Measurements from ENCODE around the gene LRSAM1. TPM values are rescaled to one million over a fixed set of nuclear protein-coding genes. Genes with fewer than 3 reads are reported as not detected.

The LRSAM1 gene
- polyA plus RNA-seq, 1 donor (not counting 4 experiments of a cell fraction or from before 2014, with no cell fraction given), result 5.2 TPM

GRCh38 chr9:127518091-127518856, 67.0 kb downstream of the LRSAM1 start:
- FAIRE-seq, result no peak
- H3K27ac ChIP-seq (ENCODE audit: control insufficient read depth, insufficient read depth, low read length), result peak overlapping the region; percentile 17

GRCh38 chr9:127519301-127520166, 68.2 kb downstream of the LRSAM1 start:
- Histone ChIP-seq H3K4me2 (ENCODE audit: control insufficient read depth, extremely low read depth, insufficient read depth, low read depth, low read length) (peak overlapping the region; percentile 12), H3K4me1 (ENCODE audit: control insufficient read depth, extremely low read depth, insufficient read depth, low read length) (peaks cover 50% of the 10 kb centered on the region), H2AFZ (ENCODE audit: control insufficient read depth, low read length) (no peak overlapping the region), H3K4me3 (ENCODE audit: control insufficient read depth in 2 of 3, extremely low read depth in 1 of 3, insufficient read depth in 2 of 3, low read depth in 1 of 3, low read length in 3 of 3) (no peak overlapping the region), H3K9me3 (ENCODE audit: control insufficient read depth, low read depth, low read length) (peaks cover 3% of the 10 kb centered on the region), H3K9me1 (ENCODE audit: control insufficient read depth, extremely low read depth, insufficient read depth, low read length) (no peaks in the 10 kb centered on the region), H3K9ac (ENCODE audit: control insufficient read depth, extremely low read depth, insufficient read depth, low read length) (peak overlapping the region; percentile 25), H4K20me1 (ENCODE audit: control insufficient read depth, extremely low read depth, insufficient read depth, low read length) (peaks cover 10% of the 10 kb centered on the region), H3K27ac (ENCODE audit: control insufficient read depth, insufficient read depth, low read length) (peak overlapping the region; percentile 48), H3K36me3 (ENCODE audit: control insufficient read depth in 2 of 2, extremely low read depth in 1 of 2, insufficient read depth in 2 of 2, low read length in 2 of 2) (peaks cover 38 to 55% of the 10 kb centered on the region in 2 experiments), H3K27me3 (ENCODE audit: control insufficient read depth, extremely low read depth, insufficient read depth, low read length) (no peaks in the 10 kb centered on the region), H3K79me2 (ENCODE audit: control insufficient read depth, insufficient read depth, low read length) (peaks cover 46% of the 10 kb centered on the region)
- dilution Hi-C loops (cut with MboI; ENCODE audit: extremely low pct_ligation_motif_present, low sequenced_read_pairs), result no loop called here
- TF ChIP-seq EZH2 (IDR thresholded peaks at IDR 0.05; ENCODE audit: low read length) (no peak), CTCF (optimal IDR thresholded peaks at IDR 0.05 in 1 of 3, IDR thresholded peaks at IDR 0.05 in 1 of 3, conservative IDR thresholded peaks at IDR 0.05 in 1 of 3; ENCODE audit: extremely low read depth in 1 of 3, insufficient read depth in 2 of 3, low read length in 3 of 3) (no peak)
- FAIRE-seq, result peak; percentile 85
- no peak for DNase-seq (ENCODE audit: low read depth, low spot score)

More at GRCh38 chr9:127518091-127518856, 67.0 kb downstream of the LRSAM1 start:
- H3K9me1 ChIP-seq (ENCODE audit: control insufficient read depth, extremely low read depth, insufficient read depth, low read length), result no peaks in the 10 kb centered on the region
- TF ChIP-seq EZH2 (IDR thresholded peaks at IDR 0.05; ENCODE audit: low read length) (no peak), CTCF (optimal IDR thresholded peaks at IDR 0.05 in 1 of 3, IDR thresholded peaks at IDR 0.05 in 1 of 3, conservative IDR thresholded peaks at IDR 0.05 in 1 of 3; ENCODE audit: extremely low read depth in 1 of 3, insufficient read depth in 2 of 3, low read length in 3 of 3) (no peak)
- dilution Hi-C loops (cut with MboI; ENCODE audit: extremely low pct_ligation_motif_present, low sequenced_read_pairs), result no loop called here
- H3K36me3 ChIP-seq (ENCODE audit: control insufficient read depth in 2 of 2, extremely low read depth in 1 of 2, insufficient read depth in 2 of 2, low read length in 2 of 2), result peaks cover 33 to 44% of the 10 kb centered on the region in 2 experiments
- H2AFZ ChIP-seq (ENCODE audit: control insufficient read depth, low read length), result no peak overlapping the region
- peaks cover 42% of the 10 kb centered on the region for H3K79me2 ChIP-seq (ENCODE audit: control insufficient read depth, insufficient read depth, low read length)
- no peaks in the 10 kb centered on the region for H3K27me3 ChIP-seq (ENCODE audit: control insufficient read depth, extremely low read depth, insufficient read depth, low read length)
- peaks cover 7% of the 10 kb centered on the region for H4K20me1 ChIP-seq (ENCODE audit: control insufficient read depth, extremely low read depth, insufficient read depth, low read length)
- DNase-seq (ENCODE audit: low read depth, low spot score), result no peak
- H3K4me1 ChIP-seq (ENCODE audit: control insufficient read depth, extremely low read depth, insufficient read depth, low read length), result peaks cover 42% of the 10 kb centered on the region
- H3K4me2 ChIP-seq (ENCODE audit: control insufficient read depth, extremely low read depth, insufficient read depth, low read depth, low read length), result no peak overlapping the region
- H3K4me3 ChIP-seq (ENCODE audit: control insufficient read depth in 2 of 3, extremely low read depth in 1 of 3, insufficient read depth in 2 of 3, low read depth in 1 of 3, low read length in 3 of 3), result no peak overlapping the region
- H3K9me3 ChIP-seq (ENCODE audit: control insufficient read depth, low read depth, low read length), result no peaks in the 10 kb centered on the region
- no peak overlapping the region for H3K9ac ChIP-seq (ENCODE audit: control insufficient read depth, extremely low read depth, insufficient read depth, low read length)
